ENCODE measurements around the gene KRTAP9-1.

DNA sequence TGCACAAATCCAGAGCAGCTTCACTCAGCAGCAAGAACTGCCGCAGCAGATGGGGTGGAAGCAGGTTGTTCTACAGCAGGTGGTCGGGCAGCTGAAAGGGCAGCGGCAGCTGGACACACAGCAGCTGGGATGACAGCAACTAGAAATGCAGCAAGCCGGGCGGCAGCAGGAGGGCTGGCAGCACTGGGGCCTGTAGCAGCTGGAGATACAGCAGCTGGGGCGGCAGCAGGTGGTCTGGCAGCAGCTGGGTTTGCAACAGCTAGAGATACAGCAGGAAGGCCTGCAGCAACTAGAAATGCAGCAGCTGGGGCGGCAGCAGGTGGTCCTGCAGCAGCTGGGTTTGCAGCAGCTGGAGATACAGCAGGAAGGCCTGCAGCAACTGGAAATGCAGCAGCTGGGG, 22.1 kb upstream of the KRTAP9-1 start:
- TF ChIP-seq, protein P1, sequence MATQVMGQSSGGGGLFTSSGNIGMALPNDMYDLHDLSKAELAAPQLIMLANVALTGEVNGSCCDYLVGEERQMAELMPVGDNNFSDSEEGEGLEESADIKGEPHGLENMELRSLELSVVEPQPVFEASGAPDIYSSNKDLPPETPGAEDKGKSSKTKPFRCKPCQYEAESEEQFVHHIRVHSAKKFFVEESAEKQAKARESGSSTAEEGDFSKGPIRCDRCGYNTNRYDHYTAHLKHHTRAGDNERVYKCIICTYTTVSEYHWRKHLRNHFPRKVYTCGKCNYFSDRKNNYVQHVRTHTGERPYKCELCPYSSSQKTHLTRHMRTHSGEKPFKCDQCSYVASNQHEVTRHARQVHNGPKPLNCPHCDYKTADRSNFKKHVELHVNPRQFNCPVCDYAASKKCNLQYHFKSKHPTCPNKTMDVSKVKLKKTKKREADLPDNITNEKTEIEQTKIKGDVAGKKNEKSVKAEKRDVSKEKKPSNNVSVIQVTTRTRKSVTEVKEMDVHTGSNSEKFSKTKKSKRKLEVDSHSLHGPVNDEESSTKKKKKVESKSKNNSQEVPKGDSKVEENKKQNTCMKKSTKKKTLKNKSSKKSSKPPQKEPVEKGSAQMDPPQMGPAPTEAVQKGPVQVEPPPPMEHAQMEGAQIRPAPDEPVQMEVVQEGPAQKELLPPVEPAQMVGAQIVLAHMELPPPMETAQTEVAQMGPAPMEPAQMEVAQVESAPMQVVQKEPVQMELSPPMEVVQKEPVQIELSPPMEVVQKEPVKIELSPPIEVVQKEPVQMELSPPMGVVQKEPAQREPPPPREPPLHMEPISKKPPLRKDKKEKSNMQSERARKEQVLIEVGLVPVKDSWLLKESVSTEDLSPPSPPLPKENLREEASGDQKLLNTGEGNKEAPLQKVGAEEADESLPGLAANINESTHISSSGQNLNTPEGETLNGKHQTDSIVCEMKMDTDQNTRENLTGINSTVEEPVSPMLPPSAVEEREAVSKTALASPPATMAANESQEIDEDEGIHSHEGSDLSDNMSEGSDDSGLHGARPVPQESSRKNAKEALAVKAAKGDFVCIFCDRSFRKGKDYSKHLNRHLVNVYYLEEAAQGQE (IDR thresholded peaks at IDR 0.05; ENCODE audit: unreplicated experiment): no peak
- TF ChIP-seq, protein P2, sequence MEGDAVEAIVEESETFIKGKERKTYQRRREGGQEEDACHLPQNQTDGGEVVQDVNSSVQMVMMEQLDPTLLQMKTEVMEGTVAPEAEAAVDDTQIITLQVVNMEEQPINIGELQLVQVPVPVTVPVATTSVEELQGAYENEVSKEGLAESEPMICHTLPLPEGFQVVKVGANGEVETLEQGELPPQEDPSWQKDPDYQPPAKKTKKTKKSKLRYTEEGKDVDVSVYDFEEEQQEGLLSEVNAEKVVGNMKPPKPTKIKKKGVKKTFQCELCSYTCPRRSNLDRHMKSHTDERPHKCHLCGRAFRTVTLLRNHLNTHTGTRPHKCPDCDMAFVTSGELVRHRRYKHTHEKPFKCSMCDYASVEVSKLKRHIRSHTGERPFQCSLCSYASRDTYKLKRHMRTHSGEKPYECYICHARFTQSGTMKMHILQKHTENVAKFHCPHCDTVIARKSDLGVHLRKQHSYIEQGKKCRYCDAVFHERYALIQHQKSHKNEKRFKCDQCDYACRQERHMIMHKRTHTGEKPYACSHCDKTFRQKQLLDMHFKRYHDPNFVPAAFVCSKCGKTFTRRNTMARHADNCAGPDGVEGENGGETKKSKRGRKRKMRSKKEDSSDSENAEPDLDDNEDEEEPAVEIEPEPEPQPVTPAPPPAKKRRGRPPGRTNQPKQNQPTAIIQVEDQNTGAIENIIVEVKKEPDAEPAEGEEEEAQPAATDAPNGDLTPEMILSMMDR (conservative IDR thresholded peaks at IDR 0.05; ENCODE audit: low read depth in 2 of 2): no peak
- TF ChIP-seq NANOG (IDR thresholded peaks at IDR 0.05; ENCODE audit: borderline replicate concordance): no peak
- no peak for TF ChIP-seq POLR2AphosphoS5 (IDR thresholded peaks at IDR 0.05; ENCODE audit: low read depth)
- TF ChIP-seq EZH2 (IDR thresholded peaks at IDR 0.05; ENCODE audit: low read depth, unreplicated experiment): no peak
- TF ChIP-seq EZH2phosphoT487 (IDR thresholded peaks at IDR 0.05; ENCODE audit: unreplicated experiment): no peak
- no peak for TF ChIP-seq CREB1 (CRISPR knock-in tag; IDR thresholded peaks at IDR 0.05; ENCODE audit: low read depth)
- TF ChIP-seq JUNB (IDR thresholded peaks at IDR 0.05; ENCODE audit: unreplicated experiment): no peak
- no peak for TF ChIP-seq STAT1 (IDR thresholded peaks at IDR 0.05; ENCODE audit: unreplicated experiment)
- TF ChIP-seq ZNF331 (CRISPR knock-in tag; IDR thresholded peaks at IDR 0.05; ENCODE audit: low read depth): no peak

Data from GM23338 (cell line).